ENCODE measurements around the gene ERC2.

The ERC2 gene

GRCh38 chr3:55690177-55690576 is 778.1 kb downstream of the ERC2 start:
- Histone ChIP-seq H3K4ac (ENCODE audit: low read depth, low read length) (no peak overlapping the region), H2AK5ac (ENCODE audit: low read length) (no peak overlapping the region), H3K4me2 (ENCODE audit: low read length) (no peak overlapping the region), H3K27ac (ENCODE audit: low read depth, low read length) (no peak overlapping the region), H3K9me3 (ENCODE audit: insufficient read depth, low read depth, low read length) (no peaks in the 10 kb centered on the region), H2BK5ac (ENCODE audit: low read depth, low read length, poor library complexity) (no peak overlapping the region), H4K91ac (ENCODE audit: low read depth, low read length) (no peak overlapping the region), H4K8ac (ENCODE audit: low read depth, low read length) (no peak overlapping the region), H3K4me3 (ENCODE audit: low read depth, low read length) (no peak overlapping the region), H2BK120ac (ENCODE audit: insufficient read depth, low read length, poor library complexity) (no peak overlapping the region), H3K4me1 (ENCODE audit: control insufficient read depth in 1 of 2, insufficient read depth in 2 of 2, low read length in 2 of 2) (peaks cover 0 to 9% of the 10 kb centered on the region in 2 experiments), H3K18ac (ENCODE audit: low read length) (no peak overlapping the region), H2AFZ (ENCODE audit: insufficient read depth, low read length, poor library complexity) (no peak overlapping the region), H3K79me1 (ENCODE audit: low read length) (no peaks in the 10 kb centered on the region), H3K79me2 (ENCODE audit: control insufficient read depth, insufficient read depth, low read length, poor library complexity) (no peaks in the 10 kb centered on the region), H3K23ac (ENCODE audit: low read length) (no peak overlapping the region), H3K9ac (ENCODE audit: low read length) (no peak overlapping the region), H4K12ac (ENCODE audit: low read depth, low read length) (no peak overlapping the region), H2BK12ac (ENCODE audit: low read length) (no peak overlapping the region), H3K14ac (ENCODE audit: low read length) (no peak overlapping the region), H3K36me3 (ENCODE audit: control insufficient read depth in 1 of 2, insufficient read depth in 2 of 2, low read length in 2 of 2) (no peaks in the 10 kb centered on the region), H3K27me3 (ENCODE audit: insufficient read depth, low read length) (no peaks in the 10 kb centered on the region)
- no CpG with 5 or more reads among the region's 3 CpGs for WGBS (ENCODE audit: extremely low coverage, insufficient coverage, insufficient read length)
- DNase-seq = no peak

DNA sequence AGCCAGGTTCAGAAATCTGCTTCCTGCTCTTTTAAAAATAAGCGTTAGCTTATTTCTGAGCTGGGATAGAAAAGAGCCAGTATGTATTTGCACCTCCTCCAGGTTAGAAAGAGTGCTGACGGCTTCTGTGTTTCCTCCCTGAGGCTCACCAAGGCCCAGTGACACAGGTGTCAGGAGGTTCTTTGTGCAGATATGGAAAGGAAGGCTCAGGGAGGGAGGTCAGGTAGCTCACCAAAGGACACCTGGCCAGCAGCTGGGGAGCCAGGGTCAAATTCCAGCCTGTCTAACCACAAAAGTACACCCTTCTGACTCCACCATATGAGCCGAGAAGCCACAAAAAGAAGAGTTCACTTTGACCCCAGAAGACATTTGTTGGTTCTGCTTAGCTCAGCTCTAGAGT is 780.1 kb downstream of the ERC2 start:
- Histone ChIP-seq H3K36me3 (ENCODE audit: control insufficient read depth in 1 of 2, insufficient read depth in 2 of 2, low read length in 2 of 2) (no peaks in the 10 kb centered on the region), H3K79me2 (ENCODE audit: control insufficient read depth, insufficient read depth, low read length, poor library complexity) (no peaks in the 10 kb centered on the region), H4K12ac (ENCODE audit: low read depth, low read length) (no peak overlapping the region), H3K4me1 (ENCODE audit: control insufficient read depth in 1 of 2, insufficient read depth in 2 of 2, low read length in 2 of 2) (peaks cover 0 to 9% of the 10 kb centered on the region in 2 experiments), H3K9me3 (ENCODE audit: insufficient read depth, low read depth, low read length) (no peaks in the 10 kb centered on the region), H2AFZ (ENCODE audit: insufficient read depth, low read length, poor library complexity) (no peak overlapping the region), H3K27ac (ENCODE audit: low read depth, low read length) (no peak overlapping the region), H3K79me1 (ENCODE audit: low read length) (no peaks in the 10 kb centered on the region), H2BK5ac (ENCODE audit: low read depth, low read length, poor library complexity) (no peak overlapping the region), H3K4me3 (ENCODE audit: low read depth, low read length) (no peak overlapping the region), H2BK120ac (ENCODE audit: insufficient read depth, low read length, poor library complexity) (no peak overlapping the region), H2AK5ac (ENCODE audit: low read length) (no peak overlapping the region), H3K23ac (ENCODE audit: low read length) (no peak overlapping the region), H3K14ac (ENCODE audit: low read length) (no peak overlapping the region), H3K4ac (ENCODE audit: low read depth, low read length) (no peak overlapping the region), H4K91ac (ENCODE audit: low read depth, low read length) (no peak overlapping the region), H4K8ac (ENCODE audit: low read depth, low read length) (no peak overlapping the region), H3K9ac (ENCODE audit: low read length) (no peak overlapping the region), H3K27me3 (ENCODE audit: insufficient read depth, low read length) (no peaks in the 10 kb centered on the region), H3K18ac (ENCODE audit: low read length) (no peak overlapping the region), H3K4me2 (ENCODE audit: low read length) (no peak overlapping the region), H2BK12ac (ENCODE audit: low read length) (no peak overlapping the region)
- no peak for DNase-seq
- WGBS (ENCODE audit: extremely low coverage, insufficient coverage, insufficient read length) = no CpG with 5 or more reads among the region's 3 CpGs

GRCh38 chr3:55687526-55687925 is 780.7 kb downstream of the ERC2 start:
- Histone ChIP-seq H3K27ac (ENCODE audit: low read depth, low read length) (no peak overlapping the region), H2AFZ (ENCODE audit: insufficient read depth, low read length, poor library complexity) (no peak overlapping the region), H2BK12ac (ENCODE audit: low read length) (no peak overlapping the region), H3K9me3 (ENCODE audit: insufficient read depth, low read depth, low read length) (no peaks in the 10 kb centered on the region), H4K12ac (ENCODE audit: low read depth, low read length) (no peak overlapping the region), H3K4me3 (ENCODE audit: low read depth, low read length) (no peak overlapping the region), H2BK5ac (ENCODE audit: low read depth, low read length, poor library complexity) (no peak overlapping the region), H2BK120ac (ENCODE audit: insufficient read depth, low read length, poor library complexity) (no peak overlapping the region), H3K9ac (ENCODE audit: low read length) (no peak overlapping the region), H3K4me1 (ENCODE audit: control insufficient read depth in 1 of 2, insufficient read depth in 2 of 2, low read length in 2 of 2) (peaks cover 0 to 9% of the 10 kb centered on the region in 2 experiments), H3K14ac (ENCODE audit: low read length) (no peak overlapping the region), H3K79me1 (ENCODE audit: low read length) (no peaks in the 10 kb centered on the region), H3K79me2 (ENCODE audit: control insufficient read depth, insufficient read depth, low read length, poor library complexity) (no peaks in the 10 kb centered on the region), H4K91ac (ENCODE audit: low read depth, low read length) (no peak overlapping the region), H3K4ac (ENCODE audit: low read depth, low read length) (no peak overlapping the region), H2AK5ac (ENCODE audit: low read length) (no peak overlapping the region), H3K36me3 (ENCODE audit: control insufficient read depth in 1 of 2, insufficient read depth in 2 of 2, low read length in 2 of 2) (no peaks in the 10 kb centered on the region), H3K23ac (ENCODE audit: low read length) (no peak overlapping the region), H3K27me3 (ENCODE audit: insufficient read depth, low read length) (no peaks in the 10 kb centered on the region), H3K4me2 (ENCODE audit: low read length) (no peak overlapping the region), H3K18ac (ENCODE audit: low read length) (no peak overlapping the region), H4K8ac (ENCODE audit: low read depth, low read length) (no peak overlapping the region)
- no CpG with 5 or more reads among the region's 5 CpGs for WGBS (ENCODE audit: extremely low coverage, insufficient coverage, insufficient read length)
- no peak for DNase-seq

GRCh38 chr3:55686426-55687254 is 781.6 kb downstream of the ERC2 start:
- Histone ChIP-seq H3K4me1 (ENCODE audit: control insufficient read depth in 1 of 2, insufficient read depth in 2 of 2, low read length in 2 of 2) (peaks cover 0 to 9% of the 10 kb centered on the region in 2 experiments), H3K18ac (ENCODE audit: low read length) (no peak overlapping the region), H4K91ac (ENCODE audit: low read depth, low read length) (no peak overlapping the region), H3K4ac (ENCODE audit: low read depth, low read length) (no peak overlapping the region), H3K9me3 (ENCODE audit: insufficient read depth, low read depth, low read length) (no peaks in the 10 kb centered on the region), H2BK120ac (ENCODE audit: insufficient read depth, low read length, poor library complexity) (no peak overlapping the region), H3K79me1 (ENCODE audit: low read length) (no peaks in the 10 kb centered on the region), H3K27ac (ENCODE audit: low read depth, low read length) (no peak overlapping the region), H4K8ac (ENCODE audit: low read depth, low read length) (no peak overlapping the region), H2AK5ac (ENCODE audit: low read length) (no peak overlapping the region), H3K79me2 (ENCODE audit: control insufficient read depth, insufficient read depth, low read length, poor library complexity) (no peaks in the 10 kb centered on the region), H3K27me3 (ENCODE audit: insufficient read depth, low read length) (no peaks in the 10 kb centered on the region), H2BK5ac (ENCODE audit: low read depth, low read length, poor library complexity) (no peak overlapping the region), H3K9ac (ENCODE audit: low read length) (no peak overlapping the region), H3K14ac (ENCODE audit: low read length) (no peak overlapping the region), H3K4me3 (ENCODE audit: low read depth, low read length) (no peak overlapping the region), H4K12ac (ENCODE audit: low read depth, low read length) (no peak overlapping the region), H2AFZ (ENCODE audit: insufficient read depth, low read length, poor library complexity) (no peak overlapping the region), H2BK12ac (ENCODE audit: low read length) (no peak overlapping the region), H3K23ac (ENCODE audit: low read length) (no peak overlapping the region), H3K36me3 (ENCODE audit: control insufficient read depth in 1 of 2, insufficient read depth in 2 of 2, low read length in 2 of 2) (no peaks in the 10 kb centered on the region), H3K4me2 (ENCODE audit: low read length) (no peak overlapping the region)
- WGBS (ENCODE audit: extremely low coverage, insufficient coverage, insufficient read length) = no CpG with 5 or more reads among the region's 11 CpGs
- DNase-seq = no peak
